Right forelimb (tissue), 1 donor: ENCODE data around the gene OR6C3.
"Not testable (repeated sequence)": the region's sequence is repeated elsewhere in the genome, so short reads cannot be mapped to it uniquely, and the experiment has no call there.

Experiments
- DNase-seq: peaks from one replicate; pipeline ENCODE4 v3.0.0-alpha.2; 2018

Gene OR6C3

GRCh38 chr12:55330446-55330845 lies at the start of gene OR6C3:
TSS of gene OR6C3 (plus strand) at chr12:55330746. CDS start at chr12:55331701, 955 bp downstream.
- DNase-seq, result no peak

- no peak for DNase-seq
Observed at GRCh38 chr12:55280991-55281390, 49.6 kb upstream of the OR6C3 start.

- DNase-seq, result no peak
Observed at GRCh38 chr12:55289999-55290398, 40.5 kb upstream of the OR6C3 start.

GRCh38 chr12:55296469-55296868 lies 34.1 kb upstream of the OR6C3 start, which contains the start of gene OR6C6:
TSS of gene OR6C6 (minus strand) at chr12:55296569. CDS start at chr12:55295232, 1,337 bp downstream.
- DNase-seq, result no peak

- DNase-seq, result no peak
Observed at GRCh38 chr12:55314043-55314442, 16.5 kb upstream of the OR6C3 start, which contains the start of gene OR6C1. TSS of gene OR6C1 (plus strand) at chr12:55314343. CDS start at chr12:55320600, 6,257 bp downstream.

- no peak for DNase-seq
Observed at GRCh38 chr12:55320201-55320600, 10.3 kb upstream of the OR6C3 start.

GRCh38 chr12:55325801-55326200 lies 4.7 kb upstream of the OR6C3 start:
- not testable (repeated sequence) for DNase-seq

- no peak for DNase-seq
Observed at GRCh38 chr12:55336002-55336401, 5.5 kb downstream of the OR6C3 start.

- DNase-seq, result not testable (repeated sequence)
Observed at GRCh38 chr12:55355338-55355737, 24.8 kb downstream of the OR6C3 start.

GRCh38 chr12:55362675-55363074 lies 32.1 kb downstream of the OR6C3 start, which contains the start of gene OR6C75:
TSS of gene OR6C75 (plus strand) at chr12:55362975. CDS start at chr12:55365111, 2,136 bp downstream.
- DNase-seq, result no peak

GRCh38 chr12:55365086-55365485 lies 34.5 kb downstream of the OR6C3 start:
- DNase-seq, result no peak

GRCh38 chr12:55372521-55372920 lies 42.0 kb downstream of the OR6C3 start:
- no peak for DNase-seq
